Activated T-cell treated with anti-CD3 and anti-CD28 coated beads, Interleukin-2, amount 50 U/mL, for 72 hours (primary cell): ENCODE data around the gene NLRP8. TPM values are rescaled to one million over a fixed set of nuclear protein-coding genes. Genes with fewer than 3 reads are reported as not detected.
"Not testable (repeated sequence)": the region's sequence is repeated elsewhere in the genome, so short reads cannot be mapped to it uniquely, and the experiment has no call there.

Experiments
- ATAC-seq, 2 donors: fragments of 150-1000 bp; cut with Tn5 transposase; replicated peaks in 1 of 2; 2 replicates each; pipeline ENCODE4 v1.10.0; 2021; ENCODE audit warnings: moderate library complexity in 2 of 2, mild to moderate bottlenecking in 1 of 2
- DNase-seq, 2 donors: peaks; one replicate each; pipeline ENCODE4 v3.0.0; 2021 to 2022; ENCODE audit warnings: mixed read lengths in 1 of 2
- H3K27ac Mint-ChIP-seq: one replicate; pipeline ENCODE4 v1.8.0; 2022; ENCODE audit warnings: mild to moderate bottlenecking, moderate library complexity, mixed read lengths
- H3K27me3 Mint-ChIP-seq: one replicate; pipeline ENCODE4 v1.8.0; 2022; ENCODE audit warnings: low read depth, mixed read lengths
- H3K36me3 Mint-ChIP-seq, 2 donors: one replicate each; pipeline ENCODE4 v1.8.0; 2022; ENCODE audit warnings: mixed read lengths in 2 of 2, mild to moderate bottlenecking in 1 of 2; ENCODE audit not compliant: insufficient read depth in 2 of 2
- H3K4me1 Mint-ChIP-seq: one replicate; pipeline ENCODE4 v1.8.0; 2022; ENCODE audit warnings: low read depth, mixed read lengths
- H3K4me3 Mint-ChIP-seq, 2 donors: one replicate each; pipeline ENCODE4 v1.8.0; 2022; ENCODE audit warnings: mild to moderate bottlenecking in 2 of 2, mixed read lengths in 2 of 2, moderate library complexity in 2 of 2
- H3K9me3 Mint-ChIP-seq, 2 donors: one replicate each; pipeline ENCODE4 v1.8.0; 2022; ENCODE audit warnings: mixed read lengths in 2 of 2
- total RNA-seq, 2 donors: library from RNA; stranded (reverse); gene quantifications; one replicate each; pipeline ENCODE4 v1.2.3, GENCODE V29; 2022

Gene NLRP8
- not detected for total RNA-seq

DNA sequence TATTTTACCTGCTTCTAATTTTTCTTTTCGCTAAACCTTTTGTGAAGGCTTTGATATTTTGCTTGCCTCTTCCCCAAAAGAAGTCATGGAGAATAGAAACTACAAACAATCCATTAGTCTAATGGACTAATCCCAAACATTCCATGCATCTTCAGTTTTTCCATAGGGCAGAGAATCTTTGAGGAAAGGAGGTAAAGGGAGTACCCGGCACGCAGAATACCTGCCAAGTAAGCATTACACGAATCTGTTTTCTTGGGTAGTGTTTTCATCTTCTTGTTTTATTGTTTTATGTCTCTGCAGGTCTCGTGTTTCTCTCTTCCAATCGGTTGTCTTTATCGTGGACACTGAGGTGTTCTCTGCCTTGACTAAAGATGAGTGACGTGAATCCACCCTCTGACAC, at the start of gene NLRP8:
TSS of gene NLRP8 (plus strand) at position 301 of the 400 bp plus-strand sequence.
- ATAC-seq (no peak), DNase-seq (no peak)
- Mint-ChIP-seq H3K9me3 (peaks cover 2 to 15% of the 10 kb centered on the region in 2 donors), H3K27ac (no peak within 1 kb of the TSS), H3K4me3 (no peak within 1 kb of the TSS), H3K27me3 (no peaks in the 10 kb centered on the region), H3K36me3 (no peaks in the 10 kb centered on the region), H3K4me1 (no peaks in the 10 kb centered on the region)

- H3K36me3 Mint-ChIP-seq: no peaks in the 10 kb centered on the region
- DNase-seq (no peak), ATAC-seq (no peak)
- no peaks in the 10 kb centered on the region for H3K27me3 Mint-ChIP-seq
- peaks cover 4 to 7% of the 10 kb centered on the region in 2 donors for H3K9me3 Mint-ChIP-seq
- H3K4me3 Mint-ChIP-seq: no peak overlapping the region
- H3K27ac Mint-ChIP-seq: no peak overlapping the region
- H3K4me1 Mint-ChIP-seq: no peaks in the 10 kb centered on the region
Measured at GRCh38 chr19:55898911-55899310, 48.7 kb upstream of the NLRP8 start.

DNA sequence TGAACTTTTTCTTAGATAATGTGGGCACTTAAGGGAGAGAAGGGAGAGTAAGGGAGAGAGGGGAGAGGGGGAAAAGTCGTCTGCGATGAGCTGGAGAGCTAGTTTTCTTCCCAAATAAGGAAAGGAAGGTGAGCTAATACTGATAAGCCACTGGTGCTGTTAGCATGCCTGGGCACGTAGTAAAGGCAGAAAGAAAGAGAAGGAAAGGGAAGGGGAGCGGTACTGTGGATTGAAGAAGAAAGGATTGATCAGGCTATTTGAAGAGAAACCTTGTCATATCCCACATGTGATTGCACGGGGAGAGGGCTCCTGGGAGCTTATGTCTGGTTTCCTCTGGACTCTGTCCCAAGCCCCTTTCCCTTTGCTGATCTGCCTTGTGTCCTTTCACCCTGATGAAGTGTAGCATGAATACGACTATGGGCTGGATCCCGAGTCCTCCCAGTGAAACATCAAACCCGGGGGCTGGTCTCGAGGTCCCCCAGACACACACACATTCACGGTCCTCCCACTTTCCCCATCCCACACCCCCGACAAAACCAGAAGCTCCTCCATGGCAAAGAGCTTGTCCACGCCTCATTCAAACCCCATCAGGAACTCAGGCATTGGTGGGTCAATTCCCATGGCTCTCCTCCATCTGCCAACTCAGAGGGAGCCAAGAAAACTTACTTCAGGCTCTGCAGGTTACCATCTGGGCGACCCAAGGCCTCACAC, 46.1 kb upstream of the NLRP8 start:
- ATAC-seq (no peak), DNase-seq (no peak)
- Mint-ChIP-seq H3K4me3 (no peak overlapping the region), H3K9me3 (no peaks in the 10 kb centered on the region), H3K27ac (no peak overlapping the region), H3K27me3 (no peaks in the 10 kb centered on the region), H3K4me1 (no peaks in the 10 kb centered on the region), H3K36me3 (no peaks in the 10 kb centered on the region)

DNA sequence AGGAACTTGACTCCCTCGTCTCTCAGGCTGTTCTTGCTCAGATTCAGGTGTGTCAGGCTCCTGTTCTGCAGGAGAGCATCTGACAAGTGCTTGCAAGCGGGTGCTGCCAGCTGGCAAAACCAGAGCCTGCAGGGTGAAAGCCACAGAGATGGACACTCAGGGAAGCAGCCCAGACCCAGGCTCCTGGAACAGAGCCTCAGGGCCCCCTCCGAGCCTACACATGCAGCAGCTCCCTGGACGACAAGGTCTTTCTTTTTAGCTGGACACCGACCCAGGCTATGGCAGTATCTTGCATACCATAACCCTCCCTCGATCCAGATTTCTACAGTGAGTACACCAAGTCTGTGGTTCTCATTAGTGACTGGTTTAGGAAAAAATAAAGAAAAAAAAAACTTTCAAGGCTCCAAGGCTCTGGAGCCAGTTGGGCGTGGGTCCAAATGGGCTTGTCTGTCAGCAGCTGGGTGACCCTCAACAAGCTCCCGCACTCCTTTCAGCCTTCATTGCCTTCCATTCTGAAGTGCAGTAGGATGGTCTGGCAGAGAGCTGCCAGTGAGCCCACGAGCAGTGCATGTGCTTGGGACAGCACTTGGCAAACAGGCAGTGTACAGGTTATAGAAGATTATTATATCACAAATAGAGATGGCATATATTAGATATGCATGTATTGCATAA, 45.4 kb upstream of the NLRP8 start:
- Mint-ChIP-seq H3K27me3 (no peaks in the 10 kb centered on the region), H3K4me1 (no peaks in the 10 kb centered on the region), H3K36me3 (no peaks in the 10 kb centered on the region), H3K4me3 (no peak overlapping the region), H3K27ac (no peak overlapping the region), H3K9me3 (no peaks in the 10 kb centered on the region)
- DNase-seq (no peak), ATAC-seq (no peak)

DNA sequence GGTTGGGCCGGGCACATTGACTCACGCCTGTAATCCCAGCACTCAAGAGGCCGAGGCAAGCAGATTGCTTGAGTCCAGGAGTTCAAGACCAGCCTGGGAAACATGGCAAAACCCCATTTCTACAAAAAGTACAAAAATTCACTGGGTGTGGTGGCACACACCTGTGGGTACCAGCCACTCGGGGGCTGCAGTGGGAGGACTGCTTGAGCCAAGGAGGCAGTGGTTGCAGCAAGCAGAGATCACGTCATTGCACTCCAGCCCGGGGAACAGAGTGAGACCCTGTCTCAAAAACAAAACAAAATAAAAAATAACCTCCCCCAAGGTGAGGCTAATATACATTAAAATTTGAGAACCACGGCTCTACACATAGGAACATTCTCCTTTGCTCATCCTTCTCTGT, 40.3 kb upstream of the NLRP8 start:
- Mint-ChIP-seq H3K4me1 (no peaks in the 10 kb centered on the region), H3K4me3 (no peak overlapping the region), H3K27ac (no peak overlapping the region), H3K9me3 (peaks cover 3 to 12% of the 10 kb centered on the region in 2 donors), H3K36me3 (no peaks in the 10 kb centered on the region), H3K27me3 (no peaks in the 10 kb centered on the region)
- no peak for DNase-seq
- ATAC-seq: no peak

DNA sequence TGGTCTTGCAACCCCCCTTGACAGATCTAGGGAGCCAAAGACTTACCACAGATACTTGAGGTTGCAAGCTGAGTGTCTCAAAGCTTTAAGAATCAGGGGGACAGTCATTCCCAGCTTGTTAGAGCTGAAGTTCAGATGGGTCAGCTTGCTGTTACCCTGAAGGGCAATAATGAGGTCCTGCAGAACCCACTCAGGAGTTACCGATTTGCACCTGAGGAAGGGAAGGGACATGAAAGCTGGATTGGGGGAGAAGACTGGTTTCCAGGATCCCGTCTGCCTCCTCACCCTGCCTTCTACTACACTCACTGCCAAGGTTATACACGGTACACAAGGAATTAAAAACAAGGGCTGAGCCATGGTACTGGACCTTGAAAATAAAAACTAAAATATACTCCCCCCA, 39.9 kb upstream of the NLRP8 start:
- H3K27me3 Mint-ChIP-seq: no peaks in the 10 kb centered on the region
- no peak overlapping the region for H3K4me3 Mint-ChIP-seq
- peaks cover 3 to 13% of the 10 kb centered on the region in 2 donors for H3K9me3 Mint-ChIP-seq
- H3K36me3 Mint-ChIP-seq: no peaks in the 10 kb centered on the region
- H3K27ac Mint-ChIP-seq: no peak overlapping the region
- DNase-seq (no peak), ATAC-seq (no peak)
- H3K4me1 Mint-ChIP-seq: no peaks in the 10 kb centered on the region

DNA sequence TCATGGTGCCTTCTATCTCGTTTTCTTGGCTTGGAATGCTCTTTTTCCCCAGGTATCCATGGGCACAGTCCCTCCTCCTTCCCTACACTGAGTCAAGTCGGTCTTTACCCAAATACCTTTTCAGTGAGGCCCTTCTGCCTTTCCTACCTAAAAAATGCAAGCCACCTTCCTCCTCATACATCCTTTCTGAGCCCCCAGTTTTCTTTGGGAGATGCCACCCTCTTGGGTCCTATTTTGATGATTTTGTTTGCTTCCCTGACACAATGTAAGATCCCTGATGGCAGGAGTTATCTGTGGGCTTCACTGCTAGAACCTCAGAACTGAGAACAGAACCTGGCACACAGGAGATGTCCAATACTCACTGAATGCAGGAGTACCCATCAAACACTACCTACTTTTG, 37.8 kb upstream of the NLRP8 start:
- Mint-ChIP-seq H3K9me3 (peaks cover 6 to 15% of the 10 kb centered on the region in 2 donors), H3K27me3 (no peaks in the 10 kb centered on the region)
- no peak for DNase-seq

DNA sequence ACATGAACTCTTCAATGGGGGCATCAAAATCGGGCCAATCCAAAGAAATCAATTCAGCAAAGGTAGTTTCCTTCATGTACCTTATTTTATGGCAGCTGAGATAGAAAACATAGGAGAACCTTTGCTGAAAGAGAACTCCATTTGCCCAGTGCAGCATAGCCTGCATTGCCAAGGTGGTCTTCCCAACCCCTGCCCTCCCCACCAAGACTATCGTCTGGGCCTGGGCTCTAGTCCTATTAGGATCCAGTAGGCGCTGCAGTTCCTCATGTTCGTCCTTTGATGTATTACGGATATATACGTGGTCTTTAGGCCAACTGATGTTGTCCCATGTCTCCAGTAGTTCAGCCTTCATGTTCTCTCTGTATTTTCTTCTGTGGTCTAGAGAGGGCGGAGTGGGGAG, 34.7 kb upstream of the NLRP8 start:
- Mint-ChIP-seq H3K27me3 (no peaks in the 10 kb centered on the region), H3K27ac (no peak overlapping the region), H3K4me3 (no peak overlapping the region), H3K36me3 (peaks cover 0 to 6% of the 10 kb centered on the region in 2 donors), H3K4me1 (no peaks in the 10 kb centered on the region), H3K9me3 (peaks cover 13 to 18% of the 10 kb centered on the region in 2 donors)
- no peak for ATAC-seq
- no peak for DNase-seq

More for the DNA sequence above, 37.8 kb upstream of the NLRP8 start:
- ATAC-seq: no peak
- H3K27ac Mint-ChIP-seq: no peak overlapping the region
- no peak overlapping the region for H3K4me3 Mint-ChIP-seq
- H3K4me1 Mint-ChIP-seq: no peaks in the 10 kb centered on the region
- peaks cover 0 to 2% of the 10 kb centered on the region in 2 donors for H3K36me3 Mint-ChIP-seq

GRCh38 chr19:55913643-55914268, 33.9 kb upstream of the NLRP8 start:
- ATAC-seq (no peak), DNase-seq (no peak)
- Mint-ChIP-seq H3K9me3 (peaks cover 15% of the 10 kb centered on the region in 2 donors), H3K36me3 (peaks cover 3 to 8% of the 10 kb centered on the region in 2 donors), H3K27me3 (no peaks in the 10 kb centered on the region), H3K4me3 (no peak overlapping the region), H3K27ac (no peak overlapping the region), H3K4me1 (no peaks in the 10 kb centered on the region)

GRCh38 chr19:55923556-55923955, 24.1 kb upstream of the NLRP8 start:
- DNase-seq: no peak
- ATAC-seq: no peak
- Mint-ChIP-seq H3K27me3 (no peaks in the 10 kb centered on the region), H3K9me3 (peaks cover 14 to 17% of the 10 kb centered on the region in 2 donors), H3K27ac (no peak overlapping the region), H3K36me3 (peaks cover 2 to 4% of the 10 kb centered on the region in 2 donors), H3K4me1 (no peaks in the 10 kb centered on the region), H3K4me3 (no peak overlapping the region)

- DNase-seq: no peak
- peaks cover 10 to 12% of the 10 kb centered on the region in 2 donors for H3K9me3 Mint-ChIP-seq
- H3K36me3 Mint-ChIP-seq: peaks cover 0 to 4% of the 10 kb centered on the region in 2 donors
- H3K4me3 Mint-ChIP-seq: no peak overlapping the region
- no peaks in the 10 kb centered on the region for H3K4me1 Mint-ChIP-seq
- H3K27me3 Mint-ChIP-seq: no peaks in the 10 kb centered on the region
- H3K27ac Mint-ChIP-seq: no peak overlapping the region
- no peak for ATAC-seq
Measured at GRCh38 chr19:55927991-55928390, 19.6 kb upstream of the NLRP8 start.

DNA sequence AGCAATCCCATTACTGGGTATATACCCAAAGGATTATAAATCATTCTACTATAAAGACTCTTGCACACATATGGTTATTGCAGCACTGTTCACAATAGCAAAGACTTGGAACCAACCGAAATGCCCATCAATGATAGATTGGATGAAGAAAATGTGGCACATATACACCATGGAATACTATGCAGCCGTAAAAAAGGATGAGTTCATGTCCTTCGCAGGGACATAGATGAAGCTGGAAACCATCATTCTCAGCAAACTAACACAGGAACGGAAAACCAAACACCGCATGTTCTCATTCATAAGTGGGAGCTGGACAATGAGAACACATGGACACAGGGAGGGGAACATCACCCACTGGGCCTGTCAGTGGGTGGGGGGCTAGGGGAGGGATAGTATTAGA, 18.4 kb upstream of the NLRP8 start:
- not testable (repeated sequence) for H3K4me1 Mint-ChIP-seq, H3K27me3 Mint-ChIP-seq, ATAC-seq, H3K36me3 Mint-ChIP-seq, DNase-seq, H3K4me3 Mint-ChIP-seq, H3K27ac Mint-ChIP-seq
- H3K9me3 Mint-ChIP-seq: peaks cover 10 to 11% of the 10 kb centered on the region in 2 donors

DNA sequence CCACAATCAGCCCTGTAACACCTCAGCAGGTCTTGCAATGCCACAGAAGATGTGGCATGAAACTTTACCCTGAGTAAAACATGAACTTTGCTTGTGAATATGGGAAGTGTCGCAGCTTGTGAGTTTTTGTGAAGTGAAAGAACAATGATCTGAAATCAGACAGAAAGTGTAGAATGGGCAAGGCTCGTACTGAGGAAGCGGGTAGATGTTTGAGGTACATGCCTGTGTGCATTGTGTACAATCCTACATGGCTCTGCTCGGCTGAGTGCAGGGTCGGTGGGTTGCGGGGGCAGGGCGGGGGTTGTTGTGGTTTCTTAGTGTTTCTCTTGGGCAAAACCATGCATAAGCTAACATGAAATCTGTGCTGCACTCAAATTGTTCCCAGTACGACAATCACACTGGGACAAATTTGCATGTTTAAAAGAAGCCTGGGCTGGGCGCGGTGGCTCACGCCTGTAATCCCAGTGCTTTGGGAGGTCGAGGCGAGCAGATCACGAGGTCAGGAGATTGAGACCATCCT, 16.6 kb upstream of the NLRP8 start:
- peaks cover 1 to 2% of the 10 kb centered on the region in 2 donors for H3K36me3 Mint-ChIP-seq
- H3K9me3 Mint-ChIP-seq: peaks cover 8 to 9% of the 10 kb centered on the region in 2 donors
- DNase-seq (no peak), ATAC-seq (no peak)
- no peak overlapping the region for H3K27ac Mint-ChIP-seq
- no peak overlapping the region for H3K4me3 Mint-ChIP-seq
- H3K27me3 Mint-ChIP-seq: no peaks in the 10 kb centered on the region
- H3K4me1 Mint-ChIP-seq: no peaks in the 10 kb centered on the region
